Measurements from ENCODE around the gene ZFTA. TPM values are rescaled to one million over a fixed set of nuclear protein-coding genes. Genes with fewer than 3 reads are reported as not detected.
A peak's percentile ranks its signal among the peaks of the same experiment; 100 is the strongest.

Gene ZFTA
- total RNA-seq, 1 donor from 2014 or later: 25.1 TPM

GRCh38 chr11:63756919-63757761, 11.4 kb downstream of the ZFTA start:
- no peaks in the 10 kb centered on the region for H3K36me3 ChIP-seq (ENCODE audit: control insufficient read depth, insufficient read depth, low read length)
- H3K4me3 ChIP-seq (ENCODE audit: low read depth, low read length): no peak overlapping the region
- no peaks in the 10 kb centered on the region for H3K27me3 ChIP-seq (ENCODE audit: control insufficient read depth, insufficient read depth, low read length)
- no peak for DNase-seq (ENCODE audit: low read depth)
- TF ChIP-seq CTCF (IDR thresholded peaks at IDR 0.05; ENCODE audit: insufficient read depth, low read length, poor library complexity, severe bottlenecking): no peak

- no peak for DNase-seq (ENCODE audit: low read depth)
Observed at GRCh38 chr11:63749624-63750023, 19.0 kb downstream of the ZFTA start.

GRCh38 chr11:63747011-63747410, 21.6 kb downstream of the ZFTA start:
- no peak for DNase-seq (ENCODE audit: low read depth)
- TF ChIP-seq CTCF (IDR thresholded peaks at IDR 0.05; ENCODE audit: insufficient read depth, low read length, poor library complexity, severe bottlenecking): no peak
- no peaks in the 10 kb centered on the region for H3K36me3 ChIP-seq (ENCODE audit: control insufficient read depth, insufficient read depth, low read length)

More at GRCh38 chr11:63749624-63750023, 19.0 kb downstream of the ZFTA start:
- TF ChIP-seq CTCF (IDR thresholded peaks at IDR 0.05; ENCODE audit: insufficient read depth, low read length, poor library complexity, severe bottlenecking): no peak
- no peak overlapping the region for H3K4me3 ChIP-seq (ENCODE audit: low read depth, low read length)
- no peaks in the 10 kb centered on the region for H3K27me3 ChIP-seq (ENCODE audit: control insufficient read depth, insufficient read depth, low read length)
- no peaks in the 10 kb centered on the region for H3K36me3 ChIP-seq (ENCODE audit: control insufficient read depth, insufficient read depth, low read length)

GRCh38 chr11:63745304-63746170, 23.0 kb downstream of the ZFTA start:
- Histone ChIP-seq H3K36me3 (ENCODE audit: control insufficient read depth, insufficient read depth, low read length) (no peaks in the 10 kb centered on the region), H3K27me3 (ENCODE audit: control insufficient read depth, insufficient read depth, low read length) (no peaks in the 10 kb centered on the region), H3K4me3 (ENCODE audit: low read depth, low read length) (no peak overlapping the region)
- no peak for TF ChIP-seq CTCF (IDR thresholded peaks at IDR 0.05; ENCODE audit: insufficient read depth, low read length, poor library complexity, severe bottlenecking)
- no peak for DNase-seq (ENCODE audit: low read depth)

More at GRCh38 chr11:63747011-63747410, 21.6 kb downstream of the ZFTA start:
- no peak overlapping the region for H3K4me3 ChIP-seq (ENCODE audit: low read depth, low read length)
- H3K27me3 ChIP-seq (ENCODE audit: control insufficient read depth, insufficient read depth, low read length): no peaks in the 10 kb centered on the region

- peak; percentile 38 for DNase-seq (ENCODE audit: low read depth)
- Histone ChIP-seq H3K36me3 (ENCODE audit: control insufficient read depth, insufficient read depth, low read length) (no peaks in the 10 kb centered on the region), H3K27me3 (ENCODE audit: control insufficient read depth, insufficient read depth, low read length) (no peaks in the 10 kb centered on the region), H3K4me3 (ENCODE audit: low read depth, low read length) (no peak overlapping the region)
- TF ChIP-seq CTCF (IDR thresholded peaks at IDR 0.05; ENCODE audit: insufficient read depth, low read length, poor library complexity, severe bottlenecking): peak; percentile 96
Observed at GRCh38 chr11:63738720-63739360, 29.7 kb downstream of the ZFTA start.
